Measurements from ENCODE around the gene GTF3C6.

GRCh38 chr6:110934381-110934898, 24.1 kb upstream of the GTF3C6 start:
- TF ChIP-seq CTCF (IDR thresholded peaks at IDR 0.05) (no peak), POLR2A (IDR thresholded peaks at IDR 0.05) (no peak)
